Head of caudate nucleus (tissue), 42 donors: ENCODE data around the gene DMTF1.
"Not testable (repeated sequence)": the region's sequence is repeated elsewhere in the genome, so short reads cannot be mapped to it uniquely, and the experiment has no call there.

Experiments
- DNase-seq, 42 donors: peaks; one replicate each; pipeline versions ENCODE4 v3.0.0 to v3.0.0-alpha.2; 2020 to 2021; ENCODE audit warnings: mixed read lengths in 7 of 42
- intact Hi-C: fragments of 100-400 bp; cut with DNase I; formaldehyde crosslinking; loops from one replicate; pipeline ENCODE4 v1.15.0; 2022

DMTF1 gene

DNA sequence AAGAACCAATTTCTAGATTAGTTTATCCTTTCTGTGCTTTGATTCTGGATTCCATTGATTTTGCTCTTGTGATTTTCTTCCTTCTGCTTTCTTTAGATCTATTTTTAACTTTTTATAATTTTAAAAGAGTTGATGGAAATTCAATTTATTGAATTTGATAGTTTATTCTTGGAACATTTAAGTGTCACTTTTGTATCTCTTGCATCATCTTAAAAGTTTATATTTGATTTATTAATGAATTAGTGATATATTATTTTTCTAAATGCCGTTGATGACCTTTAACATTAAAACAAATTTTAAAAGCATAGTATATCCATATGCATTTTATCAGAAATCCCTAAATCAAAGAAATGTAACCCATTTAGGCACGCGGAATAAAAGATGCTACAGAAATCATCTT is 26.9 kb downstream of the DMTF1 start:
- intact Hi-C loops: no loop called here
- DNase-seq: no peak

DNA sequence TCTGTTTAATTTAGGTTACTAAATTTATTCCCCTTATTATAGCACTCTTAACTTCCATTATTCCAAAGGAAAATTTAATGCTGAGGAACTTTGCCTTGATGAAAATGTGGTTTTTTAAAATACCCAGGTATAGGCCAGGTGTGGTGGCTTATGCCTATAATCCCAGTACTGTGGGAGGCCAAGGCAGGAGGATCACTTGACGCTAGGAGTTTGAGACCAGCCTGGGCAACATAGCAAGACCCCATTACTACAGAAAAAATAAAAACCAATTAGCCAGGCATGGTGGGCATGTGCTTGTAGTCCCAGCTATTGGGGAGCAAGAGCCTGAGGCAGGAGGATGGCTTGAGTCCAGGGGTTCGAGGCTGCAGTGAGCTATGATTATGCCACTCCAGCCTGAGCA is 34.9 kb downstream of the DMTF1 start:
- intact Hi-C loops: no loop called here
- no peak for DNase-seq

DNA sequence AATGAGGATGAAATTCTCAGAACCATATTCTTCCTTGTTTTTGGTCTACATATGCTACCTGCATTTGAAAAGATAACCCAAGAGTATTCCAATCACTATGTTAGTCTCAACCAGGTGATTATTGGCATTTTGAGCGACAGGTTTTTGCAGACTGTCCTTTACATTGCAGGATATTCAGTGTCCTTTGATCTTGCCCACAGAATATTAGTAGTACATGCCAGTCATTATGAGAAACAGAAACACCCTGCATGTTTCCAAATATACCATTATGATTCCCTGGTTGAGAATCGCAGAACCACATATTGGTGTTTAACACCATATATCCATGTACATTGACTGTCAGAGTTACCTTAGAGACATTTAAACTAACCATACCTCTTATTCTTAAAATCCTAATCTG is 36.7 kb downstream of the DMTF1 start:
- DNase-seq: no peak
- intact Hi-C loops: no loop called here

DNA sequence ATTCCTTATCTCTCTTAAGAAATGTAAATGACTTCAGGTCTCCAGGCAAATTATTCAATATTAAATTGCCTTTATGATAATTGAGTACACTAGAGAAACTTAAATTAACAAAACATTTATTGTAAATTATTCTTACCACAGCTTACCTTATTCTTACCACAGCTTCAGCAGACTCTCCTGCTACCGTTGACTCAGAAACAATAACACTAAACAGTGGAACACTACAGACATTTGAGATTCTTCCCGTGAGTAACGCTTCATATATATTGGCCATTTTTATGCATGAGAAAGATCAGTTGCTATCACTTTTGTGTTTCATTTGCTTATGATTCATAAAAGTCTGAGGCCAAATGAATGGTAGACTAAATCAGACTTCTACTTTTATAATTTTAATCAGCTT is 38.5 kb downstream of the DMTF1 start:
- intact Hi-C loops: no loop called here

DNA sequence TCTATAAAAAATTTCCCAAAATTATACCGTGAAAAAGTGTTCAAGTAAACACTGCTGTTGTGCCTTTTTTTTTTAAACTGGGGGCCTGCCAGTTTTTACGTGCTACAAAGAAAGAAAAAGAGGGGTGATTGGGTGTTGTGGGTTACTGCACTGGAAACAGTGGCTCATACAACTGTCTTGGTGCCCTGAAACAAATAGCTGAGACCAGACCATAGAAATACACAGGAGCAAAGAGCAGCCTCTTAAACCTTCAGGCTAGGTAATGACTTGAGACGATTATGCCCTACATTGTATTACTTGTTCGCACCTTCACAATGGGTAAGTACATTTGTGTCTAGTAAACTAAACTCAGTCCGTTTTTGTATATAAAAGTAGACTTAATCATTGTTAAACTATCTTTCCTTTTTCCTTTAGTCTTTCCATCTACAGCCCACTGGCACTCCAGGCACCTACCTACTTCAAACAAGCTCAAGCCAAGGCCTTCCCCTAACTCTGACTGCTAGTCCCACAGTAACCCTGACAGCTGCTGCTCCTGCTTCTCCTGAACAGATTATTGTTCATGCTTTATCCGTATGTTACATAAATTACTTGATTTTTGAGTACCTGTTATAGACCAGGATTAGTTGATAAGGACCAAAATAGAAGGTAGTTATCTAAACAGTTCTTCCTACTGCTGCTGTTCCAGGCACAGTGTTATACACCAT is 40.7 kb downstream of the DMTF1 start:
- intact Hi-C loops: no loop called here
- DNase-seq: no peak

More for the DNA sequence above, 38.5 kb downstream of the DMTF1 start:
- DNase-seq: no peak

DNA sequence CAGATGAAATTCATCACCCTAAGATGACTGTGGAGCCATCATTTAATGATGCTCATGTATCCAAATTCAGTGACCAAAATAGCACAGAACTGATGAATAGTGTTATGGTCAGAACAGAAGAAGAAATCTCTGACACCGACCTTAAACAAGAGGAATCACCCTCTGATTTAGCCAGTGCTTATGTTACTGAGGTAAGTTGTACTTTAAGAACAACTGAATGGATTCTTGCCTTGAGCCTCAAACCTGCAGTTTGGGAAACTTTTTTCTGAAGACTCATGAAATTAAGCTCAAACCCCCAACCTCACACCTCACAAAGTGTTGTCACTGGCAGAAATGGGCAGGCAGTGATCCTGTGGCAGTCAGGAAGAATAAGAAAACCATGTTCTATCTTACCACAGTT is 41.7 kb downstream of the DMTF1 start:
- no peak for DNase-seq
- intact Hi-C loops: no loop called here

DNA sequence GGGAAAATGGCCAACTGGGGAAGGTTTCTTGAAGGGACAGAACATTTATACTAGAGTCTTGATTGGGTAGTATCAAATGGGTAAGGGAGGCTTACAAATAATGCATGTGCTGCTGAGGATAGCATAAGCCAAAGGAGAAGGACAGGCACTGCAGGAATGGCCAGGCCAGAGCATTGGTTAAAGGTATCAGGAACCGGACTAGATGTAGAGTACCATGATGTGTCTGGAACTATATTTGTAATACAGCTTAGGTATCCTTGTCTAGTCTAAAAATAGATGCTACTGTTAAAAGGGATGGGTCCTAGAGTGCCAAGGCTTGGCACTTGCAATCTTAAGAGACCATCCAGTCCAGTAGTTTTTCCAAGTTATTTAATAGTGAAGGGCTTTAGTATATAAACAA is 47.0 kb downstream of the DMTF1 start:
- intact Hi-C loops: no loop called here

DNA sequence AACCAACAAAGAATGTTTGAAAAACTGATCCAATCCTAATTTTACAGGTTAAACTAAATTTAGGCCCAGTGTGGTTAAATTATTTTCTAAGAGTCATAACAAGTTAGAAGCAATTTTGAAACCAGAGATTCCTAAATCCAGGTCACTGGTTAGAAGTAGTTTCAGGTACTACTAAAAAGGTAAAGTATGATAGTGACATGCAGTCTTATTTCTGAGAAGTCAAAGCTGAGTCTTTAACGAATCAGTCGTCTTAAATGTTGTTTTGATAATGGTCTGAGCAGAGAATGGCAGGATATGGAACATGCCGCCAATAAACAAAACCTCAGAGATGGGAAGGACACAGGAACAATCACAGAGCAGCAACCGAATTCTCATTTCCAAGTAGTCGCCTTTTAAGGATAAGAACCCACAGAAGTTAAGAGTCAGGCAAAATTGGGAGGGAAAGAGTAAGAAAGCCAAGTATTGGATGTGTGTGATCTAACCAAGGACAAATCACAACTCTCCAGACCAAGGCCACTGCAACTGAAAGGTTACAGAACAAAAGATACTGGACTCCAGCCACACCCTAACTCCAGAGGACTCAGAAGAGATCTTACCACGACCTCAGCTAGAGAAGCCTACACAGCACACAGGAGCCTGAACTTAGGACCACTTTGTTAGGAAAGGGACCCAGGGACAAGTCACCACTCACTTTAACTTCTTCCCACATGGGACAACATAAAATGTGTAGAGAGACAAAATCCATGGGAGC is 47.6 kb downstream of the DMTF1 start:
- DNase-seq: no peak
- intact Hi-C loops: no loop called here

More for the DNA sequence above, 47.0 kb downstream of the DMTF1 start:
- no peak for DNase-seq

DNA sequence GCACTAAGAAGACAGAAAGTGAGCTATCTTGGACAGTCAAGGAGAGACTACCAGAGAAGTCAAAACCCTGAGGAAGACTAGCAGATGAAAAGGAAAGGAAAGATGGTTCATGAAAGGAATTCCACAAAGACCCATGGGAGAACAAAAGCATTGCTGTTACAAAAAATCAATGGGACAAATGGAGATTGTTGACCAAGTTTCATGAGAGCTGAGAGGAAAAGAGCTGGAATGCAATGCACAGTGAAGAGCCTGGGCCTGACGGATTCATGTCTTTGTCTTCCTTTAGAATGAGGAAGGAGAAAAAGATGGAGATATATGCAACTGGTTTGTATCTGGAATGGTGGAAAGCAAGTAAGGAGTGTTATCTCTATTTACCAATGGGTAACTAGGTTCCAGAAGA is 50.0 kb downstream of the DMTF1 start:
- no peak for DNase-seq
- intact Hi-C loops: no loop called here

DNA sequence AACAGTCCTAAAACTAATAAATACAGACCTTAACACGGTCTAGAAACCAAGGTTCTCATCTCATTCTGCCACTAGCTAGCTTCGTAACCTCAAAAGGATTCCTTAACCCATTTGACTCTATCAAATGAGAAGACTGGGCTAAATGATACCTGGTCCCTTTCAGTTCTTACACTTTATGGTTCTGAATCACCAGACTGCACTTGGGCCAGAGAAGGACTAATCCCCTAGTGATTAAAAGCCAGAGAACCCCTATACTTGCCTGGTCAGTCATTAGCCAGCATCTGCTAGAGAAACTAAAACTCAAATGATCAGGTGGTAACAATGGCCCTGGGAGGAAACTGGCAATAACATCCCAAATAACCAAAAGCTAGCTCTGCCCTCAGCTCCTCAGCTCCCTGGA is 50.5 kb downstream of the DMTF1 start:
- intact Hi-C loops: no loop called here
- no peak for DNase-seq

DNA sequence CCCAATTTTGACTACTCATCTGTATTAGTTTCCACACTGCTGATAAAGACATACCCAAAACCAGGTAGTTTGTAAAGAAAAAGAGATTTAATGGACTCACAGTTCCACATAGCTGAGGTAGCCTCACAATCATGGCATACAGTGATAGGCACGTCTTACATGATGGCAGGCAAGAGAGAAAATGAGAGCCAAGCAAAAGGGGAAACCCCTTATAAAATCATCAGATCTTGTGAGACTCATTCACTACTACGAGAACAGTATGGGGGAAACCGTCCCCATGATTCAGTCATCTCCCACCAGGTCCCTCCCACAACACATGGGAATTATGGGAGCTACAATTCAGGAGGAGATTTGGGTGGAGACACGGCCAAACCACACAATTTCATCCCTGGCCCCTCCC is 51.7 kb downstream of the DMTF1 start:
- DNase-seq, intact Hi-C loops: not testable (repeated sequence)

DNA sequence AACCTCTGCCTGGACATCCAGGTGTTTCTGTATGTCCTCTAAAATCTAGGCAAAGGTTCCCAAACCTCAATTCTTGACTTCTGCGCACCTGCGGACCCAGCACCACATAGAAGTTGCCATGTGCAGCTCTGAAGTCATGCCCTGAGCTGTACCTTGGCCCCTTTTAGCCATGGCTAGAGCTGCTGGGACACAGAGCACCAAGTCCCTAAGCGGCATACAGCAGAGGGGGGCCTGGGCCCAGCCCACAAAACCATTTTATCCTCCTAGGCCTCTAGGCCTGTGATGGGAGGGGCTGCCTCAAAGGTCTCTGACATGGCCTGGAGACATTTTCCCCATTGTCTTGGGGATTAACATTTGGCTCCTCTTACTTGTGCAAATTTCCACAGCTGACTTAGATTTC is 52.7 kb downstream of the DMTF1 start:
- intact Hi-C loops: no loop called here
- no peak for DNase-seq

DNA sequence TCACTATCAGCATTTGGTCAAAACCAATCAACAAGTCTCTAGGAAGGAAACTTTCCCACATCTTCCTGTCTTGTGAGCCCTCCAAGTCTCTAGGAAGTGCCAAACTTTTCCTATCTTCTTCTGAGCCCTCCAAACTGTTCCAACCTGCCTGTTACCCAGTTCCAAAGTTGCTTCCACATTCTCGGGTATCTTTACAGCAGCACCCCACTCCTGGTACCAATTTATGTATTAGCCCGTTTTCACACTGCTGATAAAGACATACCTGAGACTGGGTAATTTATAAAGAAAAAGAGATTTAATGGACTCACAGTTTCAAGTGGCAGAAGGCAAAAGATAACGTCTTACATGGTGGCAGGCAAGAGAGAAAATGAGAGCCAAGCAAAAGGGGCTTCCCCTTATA is 53.4 kb downstream of the DMTF1 start:
- intact Hi-C loops: not testable (repeated sequence)

DNA sequence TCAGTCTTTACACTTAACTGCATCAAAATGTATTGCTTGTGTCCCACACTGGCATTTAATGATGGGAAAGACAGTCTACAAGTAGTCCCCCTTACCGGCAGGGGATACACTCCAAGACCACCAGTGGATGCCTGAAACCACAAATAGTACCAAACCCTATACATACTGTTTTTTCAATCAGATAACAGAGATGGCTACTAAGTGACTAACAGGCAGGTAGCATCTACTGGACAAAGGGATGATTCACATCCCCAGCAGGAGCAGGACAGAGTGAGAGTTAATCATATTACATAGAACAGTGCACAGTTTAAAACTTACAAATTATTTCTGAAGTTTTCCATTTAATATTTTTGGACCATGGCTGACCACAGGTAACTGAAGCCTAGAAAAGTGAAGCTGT is 54.1 kb downstream of the DMTF1 start:
- intact Hi-C loops: no loop called here
- DNase-seq: no peak

More for the DNA sequence above, 53.4 kb downstream of the DMTF1 start:
- not testable (repeated sequence) for DNase-seq

DNA sequence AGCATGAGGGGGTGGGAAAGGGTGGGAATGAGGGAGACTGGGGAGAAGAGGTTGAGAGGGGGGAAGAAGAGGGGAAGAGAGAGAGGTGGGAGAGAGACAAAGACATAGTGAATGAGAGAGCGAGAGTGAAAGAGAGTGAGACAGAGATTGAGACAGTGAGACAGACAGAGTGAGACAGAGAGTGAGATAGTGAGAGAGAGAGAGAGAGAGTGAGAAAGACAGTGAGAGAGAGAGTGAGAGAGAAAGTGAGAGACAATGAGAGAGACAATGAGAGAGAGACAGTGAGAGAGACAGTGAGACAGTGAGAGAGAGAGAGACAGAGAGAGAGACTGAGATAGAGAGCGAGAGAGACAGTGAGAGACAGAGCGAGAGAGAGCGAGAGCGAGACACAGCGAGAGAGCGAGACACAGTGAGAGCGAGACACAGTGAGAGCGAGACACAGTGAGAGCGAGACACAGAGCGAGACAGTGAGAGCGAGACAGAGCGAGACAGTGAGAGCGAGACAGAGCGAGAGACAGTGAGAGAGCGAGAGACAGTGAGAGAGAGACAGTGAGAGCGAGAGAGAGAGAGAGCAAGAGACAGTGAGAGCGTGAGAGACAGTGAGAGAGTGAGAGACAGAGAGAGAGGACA is 57.2 kb downstream of the DMTF1 start:
- intact Hi-C loops: no loop called here
- no peak for DNase-seq

DNA sequence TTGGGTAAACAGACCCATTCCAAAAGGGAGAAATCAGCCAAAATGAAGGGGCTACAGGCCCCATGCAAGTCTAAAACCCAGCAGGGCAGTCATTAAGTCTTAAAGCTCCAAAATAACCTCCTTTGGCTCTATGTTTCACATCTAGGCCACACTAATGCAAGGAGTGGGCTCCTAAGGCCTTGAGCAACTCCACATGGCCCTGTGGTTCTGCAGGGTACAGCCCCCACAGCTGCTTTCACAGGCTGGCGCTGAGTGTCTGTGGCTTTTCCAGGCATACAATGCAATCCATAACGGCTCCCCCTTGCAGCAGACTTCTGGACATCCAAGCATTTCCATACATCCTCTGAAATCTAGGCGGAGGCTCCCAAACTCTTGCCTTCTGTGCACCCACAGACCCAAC is 58.3 kb downstream of the DMTF1 start:
- no peak for DNase-seq
- intact Hi-C loops: no loop called here

DNA sequence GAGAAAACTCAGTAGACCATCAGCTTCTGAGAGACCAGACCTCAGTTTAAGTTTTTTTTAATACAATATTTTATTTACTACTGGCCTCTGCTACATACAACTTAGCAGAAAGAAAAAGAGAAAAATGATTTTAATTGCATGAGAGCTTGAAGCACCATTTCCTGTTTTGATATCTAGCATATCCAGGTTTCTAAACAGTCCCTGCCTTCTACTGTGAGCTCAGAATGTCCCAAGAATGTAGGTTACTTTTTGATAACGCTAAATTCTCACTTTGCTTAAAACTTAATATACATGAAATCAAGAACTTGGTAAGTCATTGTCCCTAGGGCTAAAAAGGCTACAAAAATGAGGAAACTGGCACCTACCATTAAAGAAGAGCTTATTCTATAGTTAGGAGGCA is 60.2 kb downstream of the DMTF1 start:
- intact Hi-C loops: no loop called here
- no peak for DNase-seq

DNA sequence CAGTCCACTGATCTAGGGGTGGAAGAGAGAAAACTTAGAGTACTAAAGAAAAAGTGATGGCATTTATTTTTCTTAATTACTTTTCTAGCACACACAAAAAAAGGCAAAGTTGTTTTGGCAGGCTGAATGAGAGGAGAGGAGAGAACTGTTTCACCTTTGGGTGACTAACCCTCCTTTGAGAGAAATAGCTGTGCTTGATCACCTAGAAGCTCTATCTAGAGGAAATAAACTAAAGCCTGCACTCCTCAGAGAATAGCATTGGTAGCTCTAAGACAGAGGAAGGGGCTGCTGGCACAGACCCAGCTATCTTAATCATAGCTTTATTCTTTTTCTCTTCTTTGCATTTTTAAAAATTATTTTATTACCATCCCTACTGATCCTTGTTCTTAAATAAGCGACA is 61.0 kb downstream of the DMTF1 start:
- intact Hi-C loops: no loop called here
- DNase-seq: no peak

DNA sequence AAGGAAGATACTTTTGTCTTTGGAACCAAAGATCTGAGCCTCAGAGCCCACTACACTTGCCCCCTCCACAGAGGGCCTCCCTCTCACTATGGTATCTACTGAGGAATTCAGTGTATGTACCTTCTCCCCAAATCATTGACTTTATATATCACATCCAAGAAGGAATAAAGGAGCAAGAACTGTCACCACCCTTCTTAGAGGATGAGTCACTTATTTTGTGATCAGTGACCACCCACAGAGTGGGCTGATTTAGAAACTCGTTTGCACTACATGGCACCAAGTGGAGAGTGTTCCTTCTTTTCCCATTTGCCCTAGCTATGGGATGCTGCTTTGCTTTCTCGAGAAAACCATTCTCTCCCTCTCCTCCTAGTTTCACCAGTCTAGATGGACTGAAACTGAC is 61.6 kb downstream of the DMTF1 start:
- DNase-seq: peak in 8 of 42 donors; percentile 12 to 65 (median 38)
- intact Hi-C loops: no loop called here

DNA sequence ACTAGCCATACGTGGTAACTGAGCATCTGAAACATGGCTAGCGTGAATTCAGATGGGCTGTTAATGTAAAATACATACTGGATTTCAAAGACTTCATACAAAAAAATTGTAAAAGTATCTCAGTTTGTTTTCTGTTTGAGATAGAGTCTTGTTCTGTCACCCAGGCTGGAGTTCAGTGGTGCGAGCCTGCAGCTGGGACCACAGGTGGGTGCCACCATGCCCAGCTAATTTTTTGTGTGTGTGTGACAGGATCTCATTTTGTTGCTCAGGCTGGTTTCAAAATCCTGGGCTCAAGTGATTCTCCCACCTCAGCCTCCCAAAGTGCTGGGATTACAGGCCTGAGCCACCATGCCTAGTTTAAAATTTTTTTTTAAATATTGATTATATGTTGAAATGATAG is 62.8 kb downstream of the DMTF1 start:
- no peak for DNase-seq
- intact Hi-C loops: no loop called here
